Cardiac muscle cell (in vitro differentiated cells and primary cell): ENCODE measurements around the gene HS6ST2. TPM values are rescaled to one million over a fixed set of nuclear protein-coding genes. Genes with fewer than 3 reads are reported as not detected.
A peak's percentile ranks its signal among the peaks of the same experiment; 100 is the strongest.

Experiments used
- DNase-seq, 2 donors: peaks; one replicate each; pipeline versions ENCODE4 v3.0.0 to v3.0.0-alpha.2; 2010 to 2017; ENCODE audit warnings: low read depth in 1 of 2, low spot score in 1 of 2
- H3K27ac ChIP-seq: fragments of 200-600 bp; sonication (generic); 2 replicates; pipeline ENCODE4 v1.5.1; 2016
- H3K27me3 ChIP-seq: fragments of 200-600 bp; sonication (generic); 2 replicates; pipeline ENCODE4 v1.6.0; 2016; ENCODE audit warnings: control low read depth
- H3K36me3 ChIP-seq: fragments of 200-600 bp; sonication (generic); 2 replicates; pipeline ENCODE4 v1.5.1; 2016; ENCODE audit warnings: control low read depth
- H3K4me1 ChIP-seq: fragments of 200-600 bp; sonication (generic); 2 replicates; pipeline ENCODE4 v1.8.1; 2017; ENCODE audit warnings: low read depth, mild to moderate bottlenecking, mixed run types
- H3K4me3 ChIP-seq: fragments of 200-600 bp; sonication (generic); 2 replicates; pipeline ENCODE4 v1.5.1; 2016; ENCODE audit warnings: mild to moderate bottlenecking
- H3K9me3 ChIP-seq: fragments of 200-600 bp; sonication (generic); 2 replicates; pipeline ENCODE4 v1.5.1; 2017; ENCODE audit warnings: low read depth, mild to moderate bottlenecking, control low read depth
- polyA plus RNA-seq: library from polyadenylated mRNA; unstranded; fragments of >200 nt; fragmentation: Nextera tagmentation; extraction: Ambion mirVana; gene quantifications from 2 replicates; pipeline ENCODE4 v1.2.1, GENCODE V29; 2016
- total RNA-seq: library from RNA; depleted of rRNA; stranded (reverse); fragments of >200 nt; gene quantifications from 2 replicates; pipeline ENCODE4 v1.2.3, GENCODE V29; 2016
- TF ChIP-seq, protein P1 (sequence below): IDR thresholded peaks from 2 replicates; pipeline ENCODE4 v1.5.1; 2012; ENCODE audit warnings: low read depth, mild to moderate bottlenecking, low read length

Gene HS6ST2
- total and polyA plus RNA-seq, 2 experiments from 2014 or later, result 15.5 to 27.1 TPM

DNA sequence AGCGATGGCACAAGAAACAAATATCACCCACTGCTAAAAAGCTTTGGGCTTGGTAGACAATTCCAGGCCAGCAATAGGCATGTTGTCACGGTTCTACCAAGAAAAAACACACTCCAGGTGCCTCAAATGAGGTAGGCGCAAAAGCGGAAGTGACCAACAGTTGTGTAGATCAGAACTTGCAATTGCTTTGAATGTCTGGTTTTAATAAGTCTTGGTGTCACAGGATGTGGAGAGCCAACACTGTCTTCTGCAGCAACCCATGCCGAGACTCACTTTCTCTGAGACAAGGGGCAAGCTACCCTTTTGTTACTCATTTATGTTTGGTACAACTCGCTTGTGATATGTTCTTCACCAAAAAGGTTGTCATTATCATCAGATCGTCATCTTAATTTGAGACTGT, 188.8 kb downstream of the HS6ST2 start:
- no peak for DNase-seq
- H3K4me3 ChIP-seq, result no peak overlapping the region
- no peaks in the 10 kb centered on the region for H3K36me3 ChIP-seq
- no peak overlapping the region for H3K27ac ChIP-seq
- H3K27me3 ChIP-seq, result no peaks in the 10 kb centered on the region
- no peaks in the 10 kb centered on the region for H3K9me3 ChIP-seq
- TF ChIP-seq, protein P1, sequence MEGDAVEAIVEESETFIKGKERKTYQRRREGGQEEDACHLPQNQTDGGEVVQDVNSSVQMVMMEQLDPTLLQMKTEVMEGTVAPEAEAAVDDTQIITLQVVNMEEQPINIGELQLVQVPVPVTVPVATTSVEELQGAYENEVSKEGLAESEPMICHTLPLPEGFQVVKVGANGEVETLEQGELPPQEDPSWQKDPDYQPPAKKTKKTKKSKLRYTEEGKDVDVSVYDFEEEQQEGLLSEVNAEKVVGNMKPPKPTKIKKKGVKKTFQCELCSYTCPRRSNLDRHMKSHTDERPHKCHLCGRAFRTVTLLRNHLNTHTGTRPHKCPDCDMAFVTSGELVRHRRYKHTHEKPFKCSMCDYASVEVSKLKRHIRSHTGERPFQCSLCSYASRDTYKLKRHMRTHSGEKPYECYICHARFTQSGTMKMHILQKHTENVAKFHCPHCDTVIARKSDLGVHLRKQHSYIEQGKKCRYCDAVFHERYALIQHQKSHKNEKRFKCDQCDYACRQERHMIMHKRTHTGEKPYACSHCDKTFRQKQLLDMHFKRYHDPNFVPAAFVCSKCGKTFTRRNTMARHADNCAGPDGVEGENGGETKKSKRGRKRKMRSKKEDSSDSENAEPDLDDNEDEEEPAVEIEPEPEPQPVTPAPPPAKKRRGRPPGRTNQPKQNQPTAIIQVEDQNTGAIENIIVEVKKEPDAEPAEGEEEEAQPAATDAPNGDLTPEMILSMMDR, result no peak
- H3K4me1 ChIP-seq, result no peaks in the 10 kb centered on the region

DNA sequence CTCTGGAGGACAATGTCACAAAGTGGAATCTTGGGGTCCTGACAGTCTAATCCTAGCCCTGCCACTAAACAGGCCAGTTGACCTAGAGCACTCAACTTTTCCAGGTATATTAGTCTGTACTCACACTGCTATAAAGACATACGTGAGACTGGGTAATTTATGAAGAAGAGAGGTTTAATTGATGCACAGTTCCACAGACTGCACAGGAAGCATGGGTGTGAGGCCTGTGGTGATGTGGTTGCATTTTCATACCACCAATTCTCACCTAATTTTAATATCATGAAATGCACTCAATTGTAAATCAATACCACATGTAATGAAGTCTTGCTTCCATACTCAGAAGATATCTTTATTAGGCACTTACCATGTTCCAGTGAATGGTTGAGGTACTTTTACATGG, 192.0 kb downstream of the HS6ST2 start:
- Histone ChIP-seq H3K4me3 (no peak overlapping the region), H3K36me3 (no peaks in the 10 kb centered on the region), H3K4me1 (peaks cover 2% of the 10 kb centered on the region), H3K9me3 (no peaks in the 10 kb centered on the region), H3K27ac (no peak overlapping the region), H3K27me3 (no peaks in the 10 kb centered on the region)
- DNase-seq, result no peak
- TF ChIP-seq, protein P1, result no peak

DNA sequence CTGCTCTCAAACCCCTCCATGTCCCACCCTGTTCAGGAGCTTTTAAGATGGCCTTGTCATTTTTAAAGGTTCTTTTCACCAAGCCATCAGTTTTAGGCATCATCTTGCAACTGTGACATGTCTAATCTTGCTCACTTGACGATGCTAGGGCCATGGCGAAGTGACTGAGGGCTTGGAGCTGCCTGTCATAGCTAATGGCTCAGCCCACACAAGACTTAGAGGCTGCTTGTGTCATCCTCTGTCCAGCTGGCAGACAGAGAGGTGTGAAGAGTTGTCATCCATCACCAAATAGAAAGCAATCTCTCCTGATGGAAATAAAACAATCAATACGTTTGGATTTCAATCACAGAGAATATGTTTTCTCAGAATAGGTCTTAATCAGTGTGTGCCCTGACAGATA, 194.9 kb downstream of the HS6ST2 start:
- Histone ChIP-seq H3K9me3 (no peaks in the 10 kb centered on the region), H3K4me3 (no peak overlapping the region), H3K36me3 (no peaks in the 10 kb centered on the region), H3K27ac (no peak overlapping the region), H3K4me1 (peaks cover 8% of the 10 kb centered on the region), H3K27me3 (no peaks in the 10 kb centered on the region)
- DNase-seq, result no peak
- TF ChIP-seq, protein P1, result no peak

DNA sequence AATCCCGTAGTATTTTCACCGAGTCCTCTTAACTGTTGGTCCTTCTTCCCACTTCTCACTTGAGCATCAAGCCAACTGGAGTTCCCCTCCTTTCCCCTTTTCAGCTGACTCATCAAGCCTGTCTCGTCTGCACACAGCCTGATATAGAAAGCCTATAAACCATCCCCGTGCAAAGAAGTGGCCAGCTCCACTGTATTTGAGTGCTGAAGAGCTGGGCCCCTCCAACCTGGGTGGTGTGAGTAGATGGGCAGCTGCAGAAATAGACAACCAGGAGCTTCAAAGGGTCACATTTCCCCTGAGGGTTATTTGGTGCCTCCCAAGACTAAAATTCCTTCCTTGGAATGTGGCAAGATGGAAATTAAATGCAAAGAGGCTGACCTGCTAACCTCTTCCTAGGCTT, 199.7 kb downstream of the HS6ST2 start:
- H3K9me3 ChIP-seq, result no peaks in the 10 kb centered on the region
- peak in 1 of 2 donors; percentile 25 for DNase-seq
- TF ChIP-seq, protein P1, result no peak
- H3K36me3 ChIP-seq, result no peaks in the 10 kb centered on the region
- no peaks in the 10 kb centered on the region for H3K27me3 ChIP-seq
- H3K4me3 ChIP-seq, result no peak overlapping the region
- H3K27ac ChIP-seq, result no peak overlapping the region
- peaks cover 11% of the 10 kb centered on the region for H3K4me1 ChIP-seq

DNA sequence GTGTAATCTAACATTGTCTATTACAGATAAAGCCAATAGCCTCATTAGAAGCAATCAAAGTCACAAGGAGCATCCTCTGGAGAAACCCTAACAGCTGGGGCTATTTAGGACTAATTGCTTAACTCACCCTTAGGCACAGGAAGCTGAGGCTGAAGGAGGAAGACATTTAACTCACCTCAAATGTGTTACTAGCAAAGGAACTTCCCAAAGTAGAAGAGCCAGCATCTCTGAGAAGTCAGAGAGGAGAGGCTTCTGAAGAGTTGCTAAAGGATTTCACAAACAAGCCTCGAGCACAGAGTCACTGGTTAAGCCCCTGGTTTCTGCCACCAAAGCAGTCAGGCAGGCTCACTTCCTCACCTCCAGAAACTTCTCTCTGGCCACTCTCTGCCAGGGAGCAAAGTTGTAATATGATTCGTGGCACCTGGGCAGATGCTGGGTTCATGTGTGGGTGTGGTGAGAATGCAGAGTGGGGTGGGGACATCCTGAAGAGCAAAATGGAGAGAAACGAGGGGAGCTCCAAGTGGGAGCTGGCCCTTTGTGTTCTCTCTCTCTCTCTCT, 201.3 kb downstream of the HS6ST2 start:
- Histone ChIP-seq H3K36me3 (no peaks in the 10 kb centered on the region), H3K9me3 (no peaks in the 10 kb centered on the region)

More for the DNA sequence above, 201.3 kb downstream of the HS6ST2 start:
- Histone ChIP-seq H3K4me3 (no peak overlapping the region), H3K27ac (no peak overlapping the region), H3K4me1 (peaks cover 9% of the 10 kb centered on the region), H3K27me3 (no peaks in the 10 kb centered on the region)
- no peak for DNase-seq
- TF ChIP-seq, protein P1, result no peak
